Astrocyte of the spinal cord (primary cell): ENCODE measurements around the gene ADAP2.
"Not testable (repeated sequence)": the region's sequence is repeated elsewhere in the genome, so short reads cannot be mapped to it uniquely, and the experiment has no call there.

Source experiments
- DNase-seq: peaks from one replicate; pipeline ENCODE4 v3.0.0; 2011; ENCODE audit warnings: low read depth, low spot score
- H3K4me3 ChIP-seq: 2 replicates; pipeline ENCODE4 v1.5.1; 2011; ENCODE audit warnings: low read depth, mild to moderate bottlenecking, low read length, moderate library complexity
- CTCF ChIP-seq: IDR thresholded peaks from 2 replicates; pipeline ENCODE4 v1.5.1; 2012; ENCODE audit warnings: low read depth, mild to moderate bottlenecking, low read length, inconsistent platforms
- in situ Hi-C: cut with HindIII; loops from 2 replicates; pipeline ENCODE4 v1.10.0; 2017; ENCODE audit warnings: low sequenced_read_pairs

ADAP2 gene

GRCh38 chr17:30908717-30909420, 12.9 kb upstream of the ADAP2 start:
- no peak for DNase-seq

GRCh38 chr17:30910151-30910550, 11.6 kb upstream of the ADAP2 start:
- DNase-seq, in situ Hi-C loops: not testable (repeated sequence)

More at GRCh38 chr17:30908717-30909420, 12.9 kb upstream of the ADAP2 start:
- in situ Hi-C loops: no loop called here
- H3K4me3 ChIP-seq: no peak overlapping the region
- TF ChIP-seq CTCF: no peak

GRCh38 chr17:30913955-30914354, 7.8 kb upstream of the ADAP2 start:
- TF ChIP-seq CTCF: no peak
- H3K4me3 ChIP-seq: no peak overlapping the region
- DNase-seq: no peak
- in situ Hi-C loops: no loop called here

More at GRCh38 chr17:30910151-30910550, 11.6 kb upstream of the ADAP2 start:
- H3K4me3 ChIP-seq: not testable (repeated sequence)

GRCh38 chr17:30915833-30916611, 5.7 kb upstream of the ADAP2 start:
- in situ Hi-C loops: no loop called here
- TF ChIP-seq CTCF: no peak
- DNase-seq: no peak
- H3K4me3 ChIP-seq: no peak overlapping the region

GRCh38 chr17:30917050-30917449, 4.7 kb upstream of the ADAP2 start:
- H3K4me3 ChIP-seq: no peak overlapping the region
- no peak for DNase-seq
- TF ChIP-seq CTCF: no peak
- in situ Hi-C loops: no loop called here

- no peak for TF ChIP-seq CTCF
- peak; percentile 27 for DNase-seq
- in situ Hi-C loops: no loop called here
- no peak overlapping the region for H3K4me3 ChIP-seq
These were observed 1.5 kb upstream of the ADAP2 start for GRCh38 chr17:30920282-30920681.
